Transverse colon (tissue), 4 donors: ENCODE results near the gene PTPRN2. TPM values are rescaled to one million over a fixed set of nuclear protein-coding genes. Genes with fewer than 3 reads are reported as not detected.

Source experiments
- DNase-seq: peaks from one replicate; pipeline ENCODE4 v3.0.0-alpha.2; 2019
- H3K27ac ChIP-seq, 4 donors: fragments of 200-600 bp; sonication (generic); 2 replicates each; pipeline ENCODE4 v1.5.1; 2016 to 2018; ENCODE audit warnings: inconsistent platforms in 4 of 4
- H3K27me3 ChIP-seq: fragments of 200-600 bp; sonication (generic); 2 replicates; pipeline ENCODE4 v1.5.1; 2017; ENCODE audit warnings: inconsistent platforms
- H3K36me3 ChIP-seq, 4 donors: fragments of 200-600 bp; sonication (generic); 2 replicates each; pipeline ENCODE4 v1.5.1; 2017 to 2019; ENCODE audit warnings: inconsistent platforms in 4 of 4
- H3K4me1 ChIP-seq, 4 donors: fragments of 200-600 bp; sonication (generic); 2 replicates each; pipeline ENCODE4 v1.5.1; 2017 to 2020; ENCODE audit warnings: inconsistent platforms in 4 of 4
- H3K4me3 ChIP-seq, 4 donors: fragments of 200-600 bp; sonication (generic); 1 replicate in 1 of 4; 2 replicates in 3 of 4; pipeline versions ENCODE4 v1.5.1 to v1.6.1; 2017 to 2019; ENCODE audit warnings: inconsistent platforms in 4 of 4
- H3K9me3 ChIP-seq, 2 donors: fragments of 200-600 bp; sonication (generic); 2 replicates each; pipeline ENCODE4 v1.5.1; 2017 to 2019; ENCODE audit warnings: inconsistent platforms in 2 of 2
- EP300 ChIP-seq: sonication (generic); formaldehyde crosslinking; IDR thresholded peaks from one replicate; pipeline ENCODE4 v1.6.1; 2017; ENCODE audit warnings: antibody characterized with exemption, low read depth
- POLR2A ChIP-seq: fragments of 450-650 bp; IDR thresholded peaks from one replicate; pipeline ENCODE4 v1.6.1; 2016; ENCODE audit warnings: antibody characterized with exemption, mild to moderate bottlenecking, moderate library complexity
- POLR2AphosphoS5 ChIP-seq, 3 donors: sonication (generic); formaldehyde crosslinking; IDR thresholded peaks; one replicate each; pipeline ENCODE4 v1.6.1; 2016; ENCODE audit warnings: antibody characterized with exemption in 3 of 3
- WGBS, 2 donors: methylation state at CpG; one replicate each; pipeline ENCODE4 v1.1.5; 2018; ENCODE audit warnings: low coverage in 1 of 2; 5-methylcytosine and 5-hydroxymethylcytosine counted together
- in situ Hi-C, 4 donors: fragments of 200-750 bp; cut with MboI; loops; one replicate each; pipeline versions ENCODE4 v1.15.0 to v1.15.1; 2017; ENCODE audit warnings: low sequenced_read_pairs in 3 of 4, low pct_ligation_motif_present in 1 of 4, low pct_unique_long_range_greater_than_20kb in 1 of 4
- intact Hi-C: fragments of 100-400 bp; cut with DNase I; formaldehyde crosslinking; loops from one replicate; pipeline ENCODE4 v1.15.1; 2023; ENCODE audit warnings: low total_unique reads
- total RNA-seq, 4 donors: library from RNA; depleted of rRNA; stranded (reverse); fragments of >200 nt; gene quantifications; one replicate each; pipeline ENCODE4 v1.1.0, GENCODE V29; 2016
- TF ChIP-seq, protein P1 (sequence below), 5 experiments: fragments of 200-600 bp in 3 of 5; fragments of 450-650 bp in 2 of 5; sonication (generic) in 3 of 5; IDR thresholded peaks; 1 replicate in 2 of 5; 2 replicates in 3 of 5; pipeline ENCODE4 v1.5.1; 2016 to 2017; ENCODE audit warnings: antibody characterized with exemption in 5 of 5, inconsistent platforms in 3 of 5, mild to moderate bottlenecking in 2 of 5, moderate library complexity in 1 of 5

PTPRN2 gene
- total RNA-seq, 4 donors from 2014 or later: 15.4 to 31.1 (median 21.8) TPM

DNA sequence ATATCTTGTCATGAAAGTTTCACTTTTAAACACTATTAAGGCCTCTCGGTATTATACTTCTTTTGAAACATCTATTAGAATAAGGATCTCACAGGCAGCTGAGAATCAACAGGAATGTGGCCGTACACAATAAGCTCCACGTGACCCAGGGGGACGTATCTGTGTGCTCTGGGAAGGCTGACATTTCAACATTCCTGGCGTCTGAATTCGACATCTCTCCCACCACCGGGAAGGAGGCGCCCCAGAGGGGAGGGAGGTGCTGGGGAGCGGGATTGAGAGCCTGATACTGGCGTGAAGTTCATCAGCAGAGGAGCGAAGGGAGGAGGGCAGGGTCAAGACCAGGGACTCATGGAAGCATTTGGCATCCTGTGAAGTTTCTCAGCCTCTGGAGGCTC lies 849.6 kb downstream of the PTPRN2 start:
- TF ChIP-seq, protein P1, sequence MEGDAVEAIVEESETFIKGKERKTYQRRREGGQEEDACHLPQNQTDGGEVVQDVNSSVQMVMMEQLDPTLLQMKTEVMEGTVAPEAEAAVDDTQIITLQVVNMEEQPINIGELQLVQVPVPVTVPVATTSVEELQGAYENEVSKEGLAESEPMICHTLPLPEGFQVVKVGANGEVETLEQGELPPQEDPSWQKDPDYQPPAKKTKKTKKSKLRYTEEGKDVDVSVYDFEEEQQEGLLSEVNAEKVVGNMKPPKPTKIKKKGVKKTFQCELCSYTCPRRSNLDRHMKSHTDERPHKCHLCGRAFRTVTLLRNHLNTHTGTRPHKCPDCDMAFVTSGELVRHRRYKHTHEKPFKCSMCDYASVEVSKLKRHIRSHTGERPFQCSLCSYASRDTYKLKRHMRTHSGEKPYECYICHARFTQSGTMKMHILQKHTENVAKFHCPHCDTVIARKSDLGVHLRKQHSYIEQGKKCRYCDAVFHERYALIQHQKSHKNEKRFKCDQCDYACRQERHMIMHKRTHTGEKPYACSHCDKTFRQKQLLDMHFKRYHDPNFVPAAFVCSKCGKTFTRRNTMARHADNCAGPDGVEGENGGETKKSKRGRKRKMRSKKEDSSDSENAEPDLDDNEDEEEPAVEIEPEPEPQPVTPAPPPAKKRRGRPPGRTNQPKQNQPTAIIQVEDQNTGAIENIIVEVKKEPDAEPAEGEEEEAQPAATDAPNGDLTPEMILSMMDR (IDR thresholded peaks at IDR 0.05): no peak
- no peak for TF ChIP-seq EP300
- no peak for TF ChIP-seq POLR2AphosphoS5 (IDR thresholded peaks at IDR 0.05)
- TF ChIP-seq POLR2A: no peak
- no peak overlapping the region for H3K4me3 ChIP-seq
- DNase-seq: no peak
- no peaks in the 10 kb centered on the region for H3K9me3 ChIP-seq
- no peak overlapping the region for H3K27ac ChIP-seq
- in situ Hi-C loops (no loop called here), intact Hi-C loops (no loop called here)
- no peaks in the 10 kb centered on the region for H3K27me3 ChIP-seq
- 32% methylated on average over 11 of the region's 11 CpGs; no CpG with 5 or more reads in 1 of the 2 donors for WGBS, 2 donors
- no peaks in the 10 kb centered on the region for H3K36me3 ChIP-seq
- no peaks in the 10 kb centered on the region for H3K4me1 ChIP-seq

DNA sequence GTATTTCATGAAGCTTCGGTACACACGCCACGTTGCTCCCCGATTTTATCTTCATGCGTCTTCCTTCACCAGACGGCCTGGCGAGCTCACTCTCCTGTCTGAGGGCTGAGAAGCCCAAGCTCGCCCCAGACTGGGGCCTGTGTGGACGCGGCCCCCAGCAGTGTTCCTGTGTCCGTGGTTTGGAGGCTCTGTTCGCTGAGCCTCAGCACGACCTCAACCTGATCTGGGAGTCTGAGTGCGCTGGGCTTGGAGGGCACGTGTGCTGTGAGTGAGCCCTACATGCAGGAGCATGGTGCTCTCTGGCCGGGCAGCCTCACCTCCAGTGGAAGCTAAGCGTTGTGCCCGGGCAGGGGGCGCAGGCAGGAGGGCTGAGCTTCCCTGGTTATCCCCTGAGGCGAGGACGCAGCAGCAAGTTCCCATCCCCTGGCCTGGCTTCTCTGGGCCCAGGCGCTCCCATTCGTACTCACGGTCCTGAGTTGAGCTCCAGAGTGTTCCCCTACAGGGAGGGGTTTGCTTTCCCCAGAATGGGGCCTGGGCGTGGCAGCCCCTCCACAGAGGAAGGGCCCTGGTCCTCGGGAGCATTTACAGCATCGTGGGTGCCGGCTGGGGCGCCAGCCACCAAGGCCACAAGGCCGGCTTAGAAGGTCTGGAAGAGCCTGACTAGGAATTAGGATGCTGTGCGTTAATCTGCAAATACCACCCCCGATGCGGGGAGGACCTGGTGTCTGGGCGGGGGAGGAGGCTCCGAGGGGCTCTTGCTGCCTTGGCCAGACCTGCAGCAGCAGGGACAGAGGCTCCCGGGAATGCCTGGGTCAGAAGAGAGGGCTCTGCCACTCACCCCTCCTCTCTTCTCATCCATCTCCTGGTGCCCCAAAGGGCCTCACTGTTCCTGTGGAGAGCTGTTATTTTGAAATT lies 850.2 kb downstream of the PTPRN2 start:
- Histone ChIP-seq H3K27ac (no peak overlapping the region), H3K4me1 (no peaks in the 10 kb centered on the region), H3K4me3 (no peak overlapping the region), H3K9me3 (no peaks in the 10 kb centered on the region), H3K36me3 (no peaks in the 10 kb centered on the region), H3K27me3 (no peaks in the 10 kb centered on the region)
- in situ Hi-C loops (no loop called here), intact Hi-C loops (no loop called here)
- no peak for TF ChIP-seq POLR2A
- TF ChIP-seq, protein P1 (IDR thresholded peaks at IDR 0.05): no peak
- no peak for TF ChIP-seq EP300
- TF ChIP-seq POLR2AphosphoS5 (IDR thresholded peaks at IDR 0.05): no peak
- 88% methylated on average over 36 of the region's 36 CpGs; no CpG with 5 or more reads in 1 of the 2 donors for WGBS, 2 donors
- DNase-seq: no peak

DNA sequence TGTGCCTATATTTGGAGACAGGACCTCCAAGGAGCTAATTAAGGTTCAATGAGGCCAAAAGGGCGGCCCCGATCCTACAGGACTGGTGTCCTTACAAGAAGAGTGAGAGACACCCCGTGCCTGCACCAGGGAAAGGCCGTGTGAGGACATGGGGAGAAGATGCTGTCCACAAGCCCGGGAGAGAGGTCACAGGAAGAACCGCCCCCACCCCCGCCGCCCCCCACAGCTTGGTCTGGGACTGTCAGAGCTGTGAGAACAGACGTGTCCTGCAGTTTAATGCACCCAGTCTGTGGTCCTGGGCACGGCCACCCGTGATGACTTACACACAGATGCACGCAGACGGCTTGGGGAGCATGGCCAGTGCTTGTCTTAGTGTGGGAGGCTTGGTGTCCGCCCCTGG lies 851.3 kb downstream of the PTPRN2 start:
- no peak for TF ChIP-seq POLR2AphosphoS5 (IDR thresholded peaks at IDR 0.05)
- no peak for TF ChIP-seq EP300
- TF ChIP-seq POLR2A: no peak
- TF ChIP-seq, protein P1 (IDR thresholded peaks at IDR 0.05): no peak
- in situ Hi-C loops: no loop called here

DNA sequence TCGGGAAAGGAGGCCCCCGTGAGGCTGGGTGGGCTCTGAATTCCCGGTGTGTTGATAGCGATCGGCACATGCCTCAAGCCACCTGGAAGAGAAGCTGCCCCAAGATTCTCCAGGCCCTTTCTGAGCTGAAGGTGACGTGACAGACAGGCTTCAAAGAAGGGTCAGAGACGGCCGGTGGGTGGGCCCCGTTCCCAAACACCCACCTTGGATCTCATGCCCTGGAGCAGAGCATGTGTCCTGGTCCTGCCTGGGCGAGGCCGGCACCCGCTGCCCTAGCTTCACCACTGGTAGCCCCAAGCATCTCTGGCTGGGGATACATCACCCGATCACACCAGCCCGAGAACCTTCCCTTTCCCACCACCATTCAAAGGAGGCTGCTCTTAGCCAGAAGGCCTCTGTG lies 851.8 kb downstream of the PTPRN2 start:
- H3K27me3 ChIP-seq: no peaks in the 10 kb centered on the region
- no peak overlapping the region for H3K4me3 ChIP-seq
- DNase-seq: no peak
- no peaks in the 10 kb centered on the region for H3K36me3 ChIP-seq
- TF ChIP-seq POLR2A: no peak
- no peak for TF ChIP-seq EP300
- TF ChIP-seq, protein P1 (IDR thresholded peaks at IDR 0.05): no peak
- no peak for TF ChIP-seq POLR2AphosphoS5 (IDR thresholded peaks at IDR 0.05)
- intact Hi-C loops: no loop called here
- no peaks in the 10 kb centered on the region for H3K4me1 ChIP-seq
- WGBS, 2 donors: 88% methylated on average over 14 of the region's 14 CpGs; no CpG with 5 or more reads in 1 of the 2 donors
- in situ Hi-C loops: no loop called here
- no peak overlapping the region for H3K27ac ChIP-seq
- H3K9me3 ChIP-seq: no peaks in the 10 kb centered on the region

More for the DNA sequence above, 851.3 kb downstream of the PTPRN2 start:
- Histone ChIP-seq H3K4me3 (no peak overlapping the region), H3K36me3 (no peaks in the 10 kb centered on the region), H3K27me3 (no peaks in the 10 kb centered on the region), H3K27ac (no peak overlapping the region), H3K9me3 (no peaks in the 10 kb centered on the region), H3K4me1 (no peaks in the 10 kb centered on the region)
- intact Hi-C loops: no loop called here
- no peak for DNase-seq
- 89% methylated on average over 14 of the region's 14 CpGs; no CpG with 5 or more reads in 1 of the 2 donors for WGBS, 2 donors
